Muscle layer of duodenum (tissue), 2 donors: ENCODE results near the gene ZNF853.

Source experiments
- H3K27ac ChIP-seq: one replicate; pipeline ENCODE4 v1.7.0; 2013; ENCODE audit warnings: mild to moderate bottlenecking, low read length
- H3K27me3 ChIP-seq: one replicate; pipeline ENCODE4 v1.7.0; 2013; ENCODE audit warnings: low read depth, mild to moderate bottlenecking, control low read depth, low read length
- H3K36me3 ChIP-seq, 2 donors: one replicate each; pipeline ENCODE4 v1.7.0; 2013; ENCODE audit warnings: low read length in 2 of 2, control low read depth in 1 of 2, mild to moderate bottlenecking in 1 of 2; ENCODE audit not compliant: insufficient read depth in 2 of 2, control insufficient read depth in 1 of 2
- H3K4me1 ChIP-seq, 2 donors: one replicate each; pipeline ENCODE4 v1.7.0; 2013; ENCODE audit warnings: low read length in 2 of 2, mild to moderate bottlenecking in 2 of 2, control low read depth in 1 of 2, moderate library complexity in 1 of 2; ENCODE audit not compliant: insufficient read depth in 2 of 2, control insufficient read depth in 1 of 2
- H3K4me3 ChIP-seq, 2 donors: one replicate each; pipeline ENCODE4 v1.7.0; 2013; ENCODE audit warnings: low read length in 2 of 2, low read depth in 1 of 2, mild to moderate bottlenecking in 1 of 2
- H3K9me3 ChIP-seq, 2 donors: one replicate each; pipeline ENCODE4 v1.7.0; 2013; ENCODE audit warnings: low read length in 2 of 2, control low read depth in 1 of 2, mild to moderate bottlenecking in 1 of 2; ENCODE audit not compliant: control insufficient read depth in 1 of 2
- donor health status: healthy.

The ZNF853 gene

GRCh38 chr7:6608081-6608480 lies 7.3 kb upstream of the ZNF853 start:
- no peaks in the 10 kb centered on the region for H3K9me3 ChIP-seq
- H3K4me3 ChIP-seq: no peak overlapping the region
- H3K4me1 ChIP-seq: no peaks in the 10 kb centered on the region
- peaks cover 8 to 48% of the 10 kb centered on the region in 2 donors for H3K36me3 ChIP-seq
- H3K27me3 ChIP-seq: no peaks in the 10 kb centered on the region
- H3K27ac ChIP-seq: no peak overlapping the region

- no peak overlapping the region for H3K4me3 ChIP-seq
- no peaks in the 10 kb centered on the region for H3K27me3 ChIP-seq
- no peaks in the 10 kb centered on the region for H3K4me1 ChIP-seq
- no peak overlapping the region for H3K27ac ChIP-seq
- H3K9me3 ChIP-seq: no peaks in the 10 kb centered on the region
- H3K36me3 ChIP-seq: peaks cover 8 to 42% of the 10 kb centered on the region in 2 donors
Measured at GRCh38 chr7:6608794-6609193, 6.6 kb upstream of the ZNF853 start.

- H3K36me3 ChIP-seq: peaks cover 0 to 14% of the 10 kb centered on the region in 2 donors
- H3K27ac ChIP-seq: no peak overlapping the region
- H3K27me3 ChIP-seq: no peaks in the 10 kb centered on the region
- H3K9me3 ChIP-seq: no peaks in the 10 kb centered on the region
- H3K4me1 ChIP-seq: peaks cover 0 to 18% of the 10 kb centered on the region in 2 donors
- no peak overlapping the region for H3K4me3 ChIP-seq
Measured at GRCh38 chr7:6612819-6613218, 2.6 kb upstream of the ZNF853 start.

- Histone ChIP-seq H3K4me1 (peaks cover 0 to 18% of the 10 kb centered on the region in 2 donors), H3K9me3 (no peaks in the 10 kb centered on the region), H3K27ac (no peak overlapping the region), H3K4me3 (no peak overlapping the region), H3K27me3 (no peaks in the 10 kb centered on the region), H3K36me3 (peaks cover 0 to 6% of the 10 kb centered on the region in 2 donors)
Measured at GRCh38 chr7:6613706-6614105, 1.7 kb upstream of the ZNF853 start.

- Histone ChIP-seq H3K27ac (no peak overlapping the region), H3K4me1 (peaks cover 0 to 18% of the 10 kb centered on the region in 2 donors), H3K4me3 (peak overlapping the region; percentile 21 to 87)
Measured at GRCh38 chr7:6615723-6616555, 529 bp downstream of the ZNF853 start.

GRCh38 chr7:6616854-6617643 lies 1.6 kb downstream of the ZNF853 start:
- no peaks in the 10 kb centered on the region for H3K9me3 ChIP-seq
- H3K27me3 ChIP-seq: no peaks in the 10 kb centered on the region
- H3K4me3 ChIP-seq: no peak overlapping the region
- H3K27ac ChIP-seq: no peak overlapping the region
- peaks cover 0 to 18% of the 10 kb centered on the region in 2 donors for H3K4me1 ChIP-seq
- H3K36me3 ChIP-seq: peaks cover 8 to 22% of the 10 kb centered on the region in 2 donors

More at GRCh38 chr7:6615723-6616555, 529 bp downstream of the ZNF853 start:
- H3K27me3 ChIP-seq: no peaks in the 10 kb centered on the region
- no peaks in the 10 kb centered on the region for H3K9me3 ChIP-seq
- peaks cover 0 to 12% of the 10 kb centered on the region in 2 donors for H3K36me3 ChIP-seq

GRCh38 chr7:6618621-6619020 lies 3.2 kb downstream of the ZNF853 start:
- Histone ChIP-seq H3K4me3 (no peak overlapping the region), H3K36me3 (peaks cover 8 to 34% of the 10 kb centered on the region in 2 donors), H3K27me3 (no peaks in the 10 kb centered on the region), H3K4me1 (peaks cover 0 to 18% of the 10 kb centered on the region in 2 donors), H3K27ac (no peak overlapping the region), H3K9me3 (no peaks in the 10 kb centered on the region)

GRCh38 chr7:6619961-6620360 lies 4.6 kb downstream of the ZNF853 start:
- Histone ChIP-seq H3K4me3 (no peak overlapping the region), H3K27me3 (no peaks in the 10 kb centered on the region), H3K9me3 (no peaks in the 10 kb centered on the region), H3K4me1 (peaks cover 0 to 15% of the 10 kb centered on the region in 2 donors), H3K27ac (no peak overlapping the region), H3K36me3 (peaks cover 8 to 41% of the 10 kb centered on the region in 2 donors)

GRCh38 chr7:6621195-6622133 lies 6.1 kb downstream of the ZNF853 start:
- no peak overlapping the region for H3K27ac ChIP-seq
- H3K9me3 ChIP-seq: no peaks in the 10 kb centered on the region
- no peaks in the 10 kb centered on the region for H3K27me3 ChIP-seq
- no peak overlapping the region for H3K4me3 ChIP-seq
- H3K36me3 ChIP-seq: peaks cover 8 to 41% of the 10 kb centered on the region in 2 donors
- H3K4me1 ChIP-seq: peaks cover 0 to 6% of the 10 kb centered on the region in 2 donors

- H3K27ac ChIP-seq: no peak overlapping the region
- H3K4me3 ChIP-seq: no peak overlapping the region
- H3K9me3 ChIP-seq: no peaks in the 10 kb centered on the region
- peaks cover 8 to 40% of the 10 kb centered on the region in 2 donors for H3K36me3 ChIP-seq
- no peaks in the 10 kb centered on the region for H3K27me3 ChIP-seq
- H3K4me1 ChIP-seq: peaks cover 0 to 2% of the 10 kb centered on the region in 2 donors
Measured at GRCh38 chr7:6622134-6622710, 6.8 kb downstream of the ZNF853 start.
